Ishikawa (cell line): Measurements from ENCODE around the gene PDE10A.

Experiments used
- CEBPB ChIP-seq: IDR thresholded peaks from 2 replicates; pipeline ENCODE4 v1.6.1; 2012
- CREB1 ChIP-seq: IDR thresholded peaks from 2 replicates; pipeline ENCODE4 v1.6.1; 2012; ENCODE audit warnings: low read depth
- EGR1 ChIP-seq: IDR thresholded peaks from 2 replicates; pipeline ENCODE4 v1.6.1; 2012
- EP300 ChIP-seq: IDR thresholded peaks from 2 replicates; pipeline ENCODE4 v1.6.1; 2012; ENCODE audit warnings: borderline replicate concordance
- FOXM1 ChIP-seq: IDR thresholded peaks from 2 replicates; pipeline ENCODE4 v1.6.1; 2012; ENCODE audit warnings: low read depth, borderline replicate concordance
- MAX ChIP-seq: IDR thresholded peaks from 2 replicates; pipeline ENCODE4 v1.6.1; 2012
- NFIC ChIP-seq: IDR thresholded peaks from 2 replicates; pipeline ENCODE4 v1.6.1; 2012
- RAD21 ChIP-seq: IDR thresholded peaks from 2 replicates; pipeline ENCODE4 v1.6.1; 2012; ENCODE audit warnings: low read depth
- REST ChIP-seq: IDR thresholded peaks from 2 replicates; pipeline ENCODE4 v1.6.1; 2012; ENCODE audit warnings: low read depth, mild to moderate bottlenecking
- TAF1 ChIP-seq: IDR thresholded peaks from 2 replicates; pipeline ENCODE4 v1.6.1; 2012; ENCODE audit warnings: low read depth, mild to moderate bottlenecking
- TCF12 ChIP-seq: IDR thresholded peaks from 2 replicates; pipeline ENCODE4 v1.6.1; 2012; ENCODE audit warnings: low read depth
- TEAD4 ChIP-seq: IDR thresholded peaks from 2 replicates; pipeline ENCODE4 v1.6.1; 2012
- USF1 ChIP-seq: IDR thresholded peaks from 2 replicates; pipeline ENCODE4 v1.6.1; 2012
- YY1 ChIP-seq: IDR thresholded peaks from 2 replicates; pipeline ENCODE4 v1.6.1; 2012; ENCODE audit warnings: low read depth
- ZBTB7A ChIP-seq: IDR thresholded peaks from 2 replicates; pipeline ENCODE4 v1.6.1; 2012; ENCODE audit warnings: low read depth

PDE10A gene

GRCh38 chr6:165641672-165642156 is 21.3 kb downstream of the PDE10A start:
- TF ChIP-seq EP300 (no peak), TAF1 (no peak), USF1 (no peak), TEAD4 (no peak), MAX (no peak), NFIC (no peak), TCF12 (no peak), RAD21 (no peak), ZBTB7A (no peak), CREB1 (no peak), FOXM1 (no peak), REST (no peak), CEBPB (no peak), YY1 (no peak), EGR1 (no peak)

- no peak for TF ChIP-seq REST
- TF ChIP-seq ZBTB7A: no peak
- no peak for TF ChIP-seq RAD21
- TF ChIP-seq EGR1: no peak
- no peak for TF ChIP-seq YY1
- TF ChIP-seq EP300: no peak
- TF ChIP-seq FOXM1: no peak
- no peak for TF ChIP-seq CREB1
- no peak for TF ChIP-seq MAX
- TF ChIP-seq TEAD4: no peak
These were observed 22.2 kb downstream of the PDE10A start for GRCh38 chr6:165640806-165641205.

GRCh38 chr6:165638530-165638929 is 24.5 kb downstream of the PDE10A start:
- no peak for TF ChIP-seq FOXM1
- TF ChIP-seq TEAD4: no peak
- TF ChIP-seq NFIC: no peak
- no peak for TF ChIP-seq EGR1
- TF ChIP-seq REST: no peak

GRCh38 chr6:165637586-165637985 is 25.5 kb downstream of the PDE10A start:
- TF ChIP-seq TAF1 (no peak), FOXM1 (no peak), REST (no peak), TEAD4 (no peak), RAD21 (no peak), EGR1 (no peak), CREB1 (no peak), ZBTB7A (no peak), TCF12 (no peak), USF1 (no peak)
